ENCODE data around the gene TSC1.

- TF ChIP-seq POLR2A (IDR thresholded peaks at IDR 0.05), result no peak
- TF ChIP-seq CTCF (IDR thresholded peaks at IDR 0.05 in 4 of 5, conservative IDR thresholded peaks at IDR 0.05 in 1 of 5), result no peak
Measured at GRCh38 chr9:132857616-132858342, 86.6 kb downstream of the TSC1 start.

All from gastrocnemius medialis (tissue), 4 donors.